A549 (cell line): ENCODE data around the gene MPC1L. TPM values are rescaled to one million over a fixed set of nuclear protein-coding genes. Genes with fewer than 3 reads are reported as not detected.
A peak's percentile ranks its signal among the peaks of the same experiment; 100 is the strongest.

Source experiments
- ATAC-seq, 2 experiments: fragments of 200-7000 bp in 1 of 2; fragments of >200 bp in 1 of 2; cut with Nextera tagmentation in 1 of 2; cut with Tn5 transposase in 1 of 2; 3 replicates each; pipeline versions ENCODE4 v1.8.0 to v1.9.1; 2018 to 2020; ENCODE audit warnings: mild to moderate bottlenecking in 1 of 2, moderate library complexity in 1 of 2
- CTCF ChIA-PET: fragments of 300-600 bp; sonication (Branson Sonifier 250); formaldehyde crosslinking; extraction: SDS; loops from one replicate; lab custom pipeline; 2021; ENCODE audit warnings: antibody characterized with exemption, inconsistent platforms; lab: Yijun Ruan, JAX
- POLR2A ChIA-PET: fragments of 350-600 bp; formaldehyde crosslinking; extraction: SDS; loops from one replicate; lab custom pipeline; 2021; ENCODE audit warnings: antibody characterized with exemption, inconsistent platforms; lab: Yijun Ruan, JAX
- DNase-seq, 2 experiments: peaks; one replicate each; pipeline versions ENCODE4 v3.0.0 to v3.0.0-alpha.2; 2011 to 2016; ENCODE audit warnings: low read depth in 1 of 2, low spot score in 1 of 2
- FAIRE-seq: peaks from 2 replicates; lab custom pipeline; 2011; peaks lifted over from hg19 to GRCh38; lab: Jason Lieb, UNC
- H3K27ac ChIP-seq, 2 experiments: fragments of >200 bp; sonication (Bioruptor Twin); formaldehyde crosslinking; 3 replicates each; pipeline ENCODE4 v1.5.1; 2016 to 2017
- H3K4me1 ChIP-seq: fragments of >200 bp; sonication (Bioruptor Twin); formaldehyde crosslinking; 3 replicates; pipeline ENCODE4 v1.6.1; 2016
- H3K4me2 ChIP-seq: fragments of >200 bp; sonication (Bioruptor Twin); formaldehyde crosslinking; 3 replicates; pipeline ENCODE4 v1.6.1; 2016
- H3K4me3 ChIP-seq: fragments of >200 bp; sonication (Bioruptor Twin); formaldehyde crosslinking; 3 replicates; pipeline ENCODE4 v1.5.1; 2016
- H3K9me3 ChIP-seq: fragments of >200 bp; sonication (Bioruptor Twin); formaldehyde crosslinking; 3 replicates; pipeline ENCODE4 v1.6.1; 2016
- BHLHE40 ChIP-seq: IDR thresholded peaks from 2 replicates; pipeline ENCODE4 v1.6.1; 2012; ENCODE audit warnings: low read depth, low read length, inconsistent platforms
- CEBPB ChIP-seq, 2 experiments: fragments of >200 bp in 1 of 2; sonication (Bioruptor Twin) in 1 of 2; formaldehyde crosslinking in 1 of 2; IDR thresholded peaks; 2 replicates each; pipeline ENCODE4 v1.6.1; 2012 to 2016
- CHD2 ChIP-seq: fragments of 150-350 bp; IDR thresholded peaks from 2 replicates; pipeline ENCODE4 v1.6.1; 2014; ENCODE audit warnings: low read length; ENCODE audit not compliant: partially characterized antibody
- CHD4 ChIP-seq: fragments of 200-600 bp; sonication (generic); IDR thresholded peaks from 2 replicates; pipeline ENCODE4 v1.6.1; 2016; ENCODE audit warnings: antibody characterized with exemption, mild to moderate bottlenecking, borderline replicate concordance
- CTCF ChIP-seq: fragments of >200 bp; sonication (Bioruptor Twin); formaldehyde crosslinking; IDR thresholded peaks from 3 replicates; pipeline ENCODE4 v1.5.1; 2016
- GATA3 ChIP-seq: IDR thresholded peaks from 2 replicates; pipeline ENCODE4 v1.6.1; 2012; ENCODE audit warnings: borderline replicate concordance
- KDM5A ChIP-seq: fragments of 200-600 bp; sonication (generic); IDR thresholded peaks from 2 replicates; pipeline ENCODE4 v1.6.1; 2016; ENCODE audit warnings: antibody characterized with exemption, mild to moderate bottlenecking
- RAD21 ChIP-seq, 2 experiments: fragments of >200 bp in 1 of 2; sonication (Bioruptor Twin) in 1 of 2; formaldehyde crosslinking in 1 of 2; IDR thresholded peaks in 1 of 2; conservative IDR thresholded peaks in 1 of 2; 2 replicates in 1 of 2; 3 replicates in 1 of 2; pipeline ENCODE4 v1.6.1; 2012 to 2018; ENCODE audit warnings: inconsistent platforms in 1 of 2
- RCOR1 ChIP-seq: fragments of 150-350 bp; IDR thresholded peaks from 2 replicates; pipeline ENCODE4 v1.6.1; 2014; ENCODE audit warnings: antibody characterized with exemption, low read length, low read depth
- SMC3 ChIP-seq: fragments of >200 bp; sonication (Bioruptor Twin); formaldehyde crosslinking; IDR thresholded peaks from 3 replicates; pipeline ENCODE4 v1.6.1; 2018; ENCODE audit warnings: inconsistent platforms
- SREBF2 ChIP-seq: fragments of 450-650 bp; IDR thresholded peaks from 2 replicates; pipeline ENCODE4 v1.6.1; 2014; ENCODE audit warnings: mild to moderate bottlenecking, moderate library complexity
- WGBS: methylation state at CpG from one replicate; pipeline ENCODE4 v1.1.6; 2017; ENCODE audit errors: missing lambda C conversion rate; 5-methylcytosine and 5-hydroxymethylcytosine counted together
- polyA plus RNA-seq, 4 experiments: library from polyadenylated mRNA; depleted of rRNA in 3 of 4; stranded (reverse); fragments of >200 nt; fragmentation: RNase III in 1 of 4; extraction: RNeasy Plus Mini Kit Qiagen cat#74134 plus additional on column Dnase treatment in 1 of 4; gene quantifications; 2 replicates in 3 of 4; 3 replicates in 1 of 4; pipeline ENCODE4 v1.2.3, GENCODE V29; 2011 to 2017

MPC1L gene
- polyA plus RNA-seq, 2 of the 4 experiments (the other 2 are of a cell fraction), result not detected

- WGBS, result 97% methylated on average over 3 of the region's 3 CpGs
- ChIA-PET CTCF (interaction anchor here (0.6 to 2.9 kb wide), 5 partner anchors 10 to 805 kb away, joined by 3 to 11 read pairs (median 4); no protein-coding TSS in a partner anchor), POLR2A (no interaction called here)
- no peak for TF ChIP-seq KDM5A
- ATAC-seq (no peak), DNase-seq (no peak), FAIRE-seq (no peak)
- no peak overlapping the region for H3K4me2 ChIP-seq
- no peak overlapping the region for H3K4me3 ChIP-seq
- no peaks in the 10 kb centered on the region for H3K9me3 ChIP-seq
- no peaks in the 10 kb centered on the region for H3K4me1 ChIP-seq
- H3K27ac ChIP-seq, result no peak overlapping the region
These were observed 40.0 kb downstream of the MPC1L start for GRCh38 chrX:40663078-40663740.

- DNase-seq (peak in 1 of 2 experiments; percentile 39), ATAC-seq (peak; percentile 50 to 75; a peak in 3 of 6 replicates)
- CTCF ChIA-PET, result interaction anchor here (0.8 to 2.9 kb wide), 4 partner anchors 10 to 451 kb away, joined by 3 to 11 read pairs (median 4); no protein-coding TSS in a partner anchor
- H3K4me1 ChIP-seq, result no peaks in the 10 kb centered on the region
- TF ChIP-seq CHD2, result no peak
- peak; percentile 23; the same call in 1 of the 3 replicates for TF ChIP-seq CTCF
- peak in 1 of 2 experiments; percentile 33; a peak in 3 of 5 replicates for TF ChIP-seq RAD21 (conservative IDR thresholded peaks at IDR 0.05 in 1 of 2, IDR thresholded peaks at IDR 0.05 in 1 of 2)
- TF ChIP-seq, all 56 proteins: peak for 2
- WGBS, result 65% methylated on average over 6 of the region's 6 CpGs
- Histone ChIP-seq H3K9me3 (no peaks in the 10 kb centered on the region), H3K4me3 (no peak overlapping the region), H3K4me2 (no peak overlapping the region), H3K27ac (no peak overlapping the region)
- FAIRE-seq, result no peak
- POLR2A ChIA-PET, result no interaction called here
These were observed 40.8 kb downstream of the MPC1L start for GRCh38 chrX:40663880-40664630.

GRCh38 chrX:40671126-40671525 is 47.9 kb downstream of the MPC1L start:
- TF ChIP-seq BHLHE40, result no peak
- no peak for TF ChIP-seq SMC3
- TF ChIP-seq CHD4, result no peak
- no peak for TF ChIP-seq RCOR1
- TF ChIP-seq CHD2, result no peak
- no peak for TF ChIP-seq CEBPB (IDR thresholded peaks at IDR 0.05)
- no peak for TF ChIP-seq GATA3
- no peak for TF ChIP-seq SREBF2
- TF ChIP-seq, all 56 proteins: peak for 0
- DNase-seq (no peak), FAIRE-seq (no peak), ATAC-seq (no peak)
- Histone ChIP-seq H3K4me1 (no peaks in the 10 kb centered on the region), H3K9me3 (no peaks in the 10 kb centered on the region), H3K4me2 (no peak overlapping the region), H3K27ac (no peak overlapping the region), H3K4me3 (no peak overlapping the region)
- CTCF ChIA-PET, result interaction anchor here (0.8 kb wide), 1 partner anchor 18 kb away, joined by 3 read pairs; no protein-coding TSS in a partner anchor
- POLR2A ChIA-PET, result no interaction called here
- 78% methylated on average over 6 of the region's 6 CpGs for WGBS

Other genes with a start within 250 kb of the MPC1L start
- 202 and 306 TPM in 2 replicates for gene ATP6AP2, start 42.5 kb upstream of the MPC1L start, polyA plus RNA-seq (2011; rRNA removed)
- gene ATP6AP2, start 42.5 kb upstream of the MPC1L start, polyA plus RNA-seq (2017; fragmentation: RNase III; extraction: RNeasy Plus Mini Kit Qiagen cat#74134 plus additional on column Dnase treatment), result 118 to 141 TPM (median 133 TPM) in 3 replicates
- 12.5 and 14.3 TPM in 2 replicates for gene CXorf38, start 24.1 kb downstream of the MPC1L start, polyA plus RNA-seq (2011; rRNA removed)
- 9.6 to 9.8 TPM (median 9.8 TPM) in 3 replicates for gene CXorf38, start 24.1 kb downstream of the MPC1L start, polyA plus RNA-seq (2017; fragmentation: RNase III; extraction: RNeasy Plus Mini Kit Qiagen cat#74134 plus additional on column Dnase treatment)
- gene MED14, start 112.1 kb downstream of the MPC1L start, polyA plus RNA-seq (2011; rRNA removed), result 62.0 and 82.6 TPM in 2 replicates
- gene MED14, start 112.1 kb downstream of the MPC1L start, polyA plus RNA-seq (2017; fragmentation: RNase III; extraction: RNeasy Plus Mini Kit Qiagen cat#74134 plus additional on column Dnase treatment), result 22.5 to 26.8 TPM (median 23.5 TPM) in 3 replicates